HG02943 (cell line): Measurements from ENCODE around the gene CABCOCO1.
"Not testable (repeated sequence)": the region's sequence is repeated elsewhere in the genome, so short reads cannot be mapped to it uniquely, and the experiment has no call there.

Source experiments
- ATAC-seq: cut with Tn5 transposase; IDR thresholded peaks from one replicate; pipeline ENCODE4 v1.9.1; 2021; ENCODE audit warnings: mild to moderate bottlenecking, low read depth, moderate library complexity; ENCODE audit not compliant: unreplicated experiment

The CABCOCO1 gene

GRCh38 chr10:61642150-61642571, 20.6 kb upstream of the CABCOCO1 start:
- no peak for ATAC-seq

- no peak for ATAC-seq
Observed at GRCh38 chr10:61642676-61643075, 20.1 kb upstream of the CABCOCO1 start.

- ATAC-seq: no peak
Observed at GRCh38 chr10:61643316-61643751, 19.4 kb upstream of the CABCOCO1 start.

GRCh38 chr10:61653699-61654098, 9.0 kb upstream of the CABCOCO1 start:
- no peak for ATAC-seq

GRCh38 chr10:61655335-61655851, 7.3 kb upstream of the CABCOCO1 start:
- ATAC-seq: no peak

- ATAC-seq: no peak
Observed at GRCh38 chr10:61663466-61663865, 737 bp downstream of the CABCOCO1 start.

- ATAC-seq: no peak
Observed at GRCh38 chr10:61664985-61665384, 2.3 kb downstream of the CABCOCO1 start.

- no peak for ATAC-seq
Observed at GRCh38 chr10:61669161-61669725, 6.5 kb downstream of the CABCOCO1 start.

GRCh38 chr10:61669849-61670248, 7.1 kb downstream of the CABCOCO1 start:
- no peak for ATAC-seq

- no peak for ATAC-seq
Observed at GRCh38 chr10:61673360-61673759, 10.6 kb downstream of the CABCOCO1 start.

GRCh38 chr10:61682323-61682722, 19.6 kb downstream of the CABCOCO1 start:
- ATAC-seq: no peak

- no peak for ATAC-seq
Observed at GRCh38 chr10:61683319-61683718, 20.6 kb downstream of the CABCOCO1 start.

GRCh38 chr10:61684894-61685507, 22.3 kb downstream of the CABCOCO1 start:
- ATAC-seq: no peak

GRCh38 chr10:61688551-61689308, 26.0 kb downstream of the CABCOCO1 start:
- no peak for ATAC-seq

GRCh38 chr10:61691667-61692066, 28.9 kb downstream of the CABCOCO1 start:
- not testable (repeated sequence) for ATAC-seq

- ATAC-seq: no peak
Observed at GRCh38 chr10:61692447-61693010, 29.8 kb downstream of the CABCOCO1 start.

- ATAC-seq: no peak
Observed at GRCh38 chr10:61698968-61699655, 36.4 kb downstream of the CABCOCO1 start.

GRCh38 chr10:61701055-61701705, 38.5 kb downstream of the CABCOCO1 start:
- ATAC-seq: no peak

GRCh38 chr10:61701706-61702105, 39.0 kb downstream of the CABCOCO1 start:
- no peak for ATAC-seq

- ATAC-seq: no peak
Observed at GRCh38 chr10:61702584-61702983, 39.9 kb downstream of the CABCOCO1 start.
